ENCODE measurements around the gene ROPN1L.
"Not testable (repeated sequence)": the region's sequence is repeated elsewhere in the genome, so short reads cannot be mapped to it uniquely, and the experiment has no call there.

The ROPN1L gene

DNA sequence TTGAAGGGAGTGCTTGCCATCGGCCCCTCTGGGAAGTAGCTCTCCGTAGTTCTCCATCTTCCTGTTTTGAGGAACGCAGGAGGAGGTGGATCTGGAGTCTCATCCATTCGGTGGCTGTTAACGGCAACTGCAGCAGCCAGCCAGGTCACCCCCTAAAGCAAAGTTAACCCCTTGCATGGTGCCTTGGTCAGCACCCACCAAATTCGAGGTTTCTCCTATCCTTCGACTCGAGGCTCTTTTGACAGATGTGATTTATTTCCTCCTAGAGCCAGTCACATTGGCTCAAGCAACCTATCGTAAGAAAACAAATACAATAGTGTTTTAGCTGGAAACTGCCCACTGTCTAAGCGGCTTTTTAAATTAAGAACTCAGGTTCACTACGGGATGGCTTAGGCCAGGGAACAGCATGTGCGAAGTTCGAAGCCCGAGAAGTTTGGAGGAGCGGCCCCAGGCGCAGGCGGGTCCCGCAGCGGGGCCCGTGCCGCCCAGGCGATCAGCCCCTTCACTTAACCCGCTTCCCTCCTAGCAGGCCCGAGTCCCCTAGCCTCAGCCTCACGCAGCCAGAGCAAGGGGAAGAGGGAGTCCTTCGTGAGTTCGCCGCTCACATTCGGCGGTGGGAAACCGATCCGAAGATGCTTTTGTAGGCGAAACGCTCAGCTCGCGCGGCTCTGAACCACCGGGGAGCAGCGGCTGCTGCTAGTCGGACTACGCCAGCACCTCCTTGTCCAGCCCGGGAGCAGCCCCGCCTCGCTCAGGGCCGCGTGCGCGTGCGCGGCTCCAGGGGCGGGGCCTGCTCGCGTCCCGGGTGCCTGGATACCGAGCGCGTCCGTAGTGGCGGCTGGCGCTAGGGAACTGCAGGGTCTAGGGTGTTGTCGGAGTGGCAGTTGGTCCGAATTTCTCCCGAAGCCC, at the start of gene ROPN1L:
TSS of gene ROPN1L (plus strand) at position 797 of the 909 bp plus-strand sequence. CDS start 289 bp downstream, outside the sequence.
- peak; percentile 31 to 94 (median 82) for DNase-seq

- not testable (repeated sequence) for DNase-seq
Measured at GRCh38 chr5:10392567-10393328, 48.9 kb upstream of the ROPN1L start.

- DNase-seq = no peak
Measured at GRCh38 chr5:10393491-10393890, 48.2 kb upstream of the ROPN1L start.

DNA sequence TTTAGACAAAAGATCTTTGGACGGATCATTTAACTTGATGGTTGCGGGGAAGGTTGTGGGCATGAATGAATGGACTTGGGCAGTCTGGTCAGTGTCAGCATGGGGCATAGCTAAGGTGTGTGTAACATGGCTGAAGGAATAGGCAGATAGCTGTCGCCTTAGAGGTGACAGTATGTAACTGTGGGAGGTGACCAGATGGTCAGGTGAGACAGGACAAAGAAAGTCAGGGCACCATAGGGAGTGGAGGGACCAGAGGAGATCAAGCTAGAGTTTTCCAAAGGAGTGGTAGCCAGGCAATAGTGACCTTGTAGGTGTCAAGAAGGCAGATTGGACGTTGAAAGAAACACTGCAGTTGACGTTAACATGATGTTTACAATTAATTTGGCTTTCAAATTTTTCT, 45.1 kb upstream of the ROPN1L start:
- DNase-seq = no peak

DNA sequence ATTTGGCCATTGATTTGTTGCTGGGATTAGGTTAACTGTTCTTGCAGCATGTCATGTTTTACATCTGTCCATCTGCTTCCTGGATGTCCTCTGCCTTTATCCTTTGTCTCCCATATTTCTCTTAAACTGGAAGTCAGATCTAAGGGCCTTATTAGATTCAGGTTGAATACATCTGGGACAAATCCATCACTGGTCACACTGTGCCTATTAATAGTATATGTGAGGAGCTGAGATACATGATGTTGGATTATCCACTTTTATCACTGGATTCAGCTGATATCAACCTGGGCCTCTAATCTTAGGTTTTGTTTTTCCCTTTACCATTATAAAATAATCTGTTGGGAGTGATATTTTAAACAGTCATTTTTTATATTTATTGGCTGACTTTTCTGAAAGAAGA, 41.8 kb upstream of the ROPN1L start:
- DNase-seq = no peak

DNA sequence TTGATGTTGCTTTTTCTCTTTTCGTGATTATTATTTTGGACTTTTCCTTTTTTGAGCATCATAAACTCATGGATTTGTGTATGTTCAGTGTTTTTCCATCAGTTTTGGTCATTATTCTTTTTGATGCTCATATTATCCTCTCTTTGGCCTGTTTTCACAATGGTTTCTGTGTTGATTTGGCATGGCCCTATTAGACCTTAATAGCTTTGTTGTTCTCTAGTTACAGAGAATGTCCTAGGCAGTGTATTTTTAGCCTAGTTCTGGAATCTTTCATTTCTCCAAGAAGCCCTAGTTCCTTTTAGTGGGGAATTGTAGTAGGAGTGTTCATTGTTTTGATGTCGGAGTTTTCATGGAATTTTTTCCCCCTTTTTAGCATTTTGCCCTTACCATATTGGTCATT, 41.3 kb upstream of the ROPN1L start:
- DNase-seq = peak in 1 of 58 donors; percentile 19

DNA sequence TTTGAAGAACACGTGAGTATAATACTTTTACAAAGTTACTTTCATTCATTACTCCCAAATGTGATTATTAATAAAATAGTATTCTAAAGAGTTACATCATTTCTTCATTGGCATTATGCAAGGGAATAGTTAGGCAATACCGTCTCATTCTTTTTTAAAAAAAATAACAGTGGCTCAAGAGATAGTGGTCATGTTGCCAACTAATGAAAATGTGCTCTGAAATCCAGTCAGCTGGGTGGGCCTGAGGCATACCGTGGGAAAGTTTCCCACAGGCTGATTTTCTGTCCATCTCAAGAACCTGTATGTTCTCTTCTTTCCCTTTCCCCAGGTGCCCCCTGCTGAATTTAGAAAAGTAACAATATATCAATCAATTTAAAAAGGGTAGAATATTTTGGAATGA, 40.8 kb upstream of the ROPN1L start:
- DNase-seq = no peak

- no peak for DNase-seq
Measured at GRCh38 chr5:10401498-10401897, 40.2 kb upstream of the ROPN1L start.

GRCh38 chr5:10403829-10404228, 37.9 kb upstream of the ROPN1L start:
- DNase-seq = no peak

DNA sequence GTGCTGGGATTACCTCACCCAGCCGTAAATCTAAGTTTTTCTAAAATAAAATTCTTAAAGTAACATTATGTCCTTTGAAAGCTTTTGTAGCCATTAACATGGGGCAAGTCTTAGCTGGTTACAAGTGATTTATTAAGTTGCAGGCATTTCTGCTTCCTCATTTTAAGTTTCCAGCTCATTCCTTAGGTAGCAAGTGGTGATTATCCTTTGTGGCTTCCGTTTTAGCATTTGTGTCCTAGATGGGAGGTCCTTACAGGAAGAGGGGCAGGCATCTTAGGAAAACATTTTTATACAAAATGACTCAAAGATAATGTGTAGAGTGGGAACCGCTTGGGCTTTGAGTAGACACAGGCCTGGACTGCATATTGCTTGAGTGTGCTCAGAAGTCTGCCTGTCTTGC, 35.0 kb upstream of the ROPN1L start:
- DNase-seq = no peak

DNA sequence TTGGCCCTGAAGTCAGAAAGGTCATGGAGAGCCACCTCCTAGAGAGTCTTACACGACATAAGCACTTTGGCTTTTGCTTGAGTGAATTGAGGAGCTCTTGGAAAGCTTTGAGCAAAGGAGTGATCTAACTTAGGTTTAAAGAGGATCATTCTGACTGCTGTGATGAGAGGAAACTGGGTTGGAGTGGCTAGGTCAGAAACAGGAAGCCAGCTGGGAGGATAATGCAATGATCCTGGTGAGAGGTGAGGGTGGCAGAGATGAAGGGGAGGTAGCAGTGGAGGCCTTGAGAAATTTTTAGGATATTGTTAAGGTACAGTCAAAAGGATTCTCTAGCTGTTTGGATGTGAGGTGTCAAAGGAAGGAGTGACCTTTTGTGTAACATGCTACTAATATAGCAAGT, 32.2 kb upstream of the ROPN1L start:
- no peak for DNase-seq

GRCh38 chr5:10410662-10411061, 31.0 kb upstream of the ROPN1L start:
- DNase-seq = no peak

DNA sequence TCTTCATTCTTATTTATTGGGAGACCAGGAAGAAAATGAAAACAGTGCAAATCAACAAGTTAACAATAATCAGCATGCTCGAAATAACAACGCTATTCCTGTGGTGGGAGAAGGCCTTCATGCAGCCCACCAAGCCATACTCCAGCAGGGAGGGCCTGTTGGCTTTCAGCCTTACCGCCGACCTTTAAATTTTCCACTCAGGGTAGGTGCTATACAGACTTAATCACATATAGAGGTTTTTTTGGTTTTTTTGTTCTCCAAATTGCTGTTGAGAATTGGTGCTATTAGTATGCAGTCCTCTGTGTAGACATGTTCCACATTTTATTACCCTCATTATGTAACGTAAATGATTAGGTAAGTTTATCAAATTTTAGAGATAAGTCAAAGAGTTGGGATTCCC, 30.3 kb upstream of the ROPN1L start:
- DNase-seq = no peak

- DNase-seq = no peak
Measured at GRCh38 chr5:10416868-10417267, 24.8 kb upstream of the ROPN1L start.

DNA sequence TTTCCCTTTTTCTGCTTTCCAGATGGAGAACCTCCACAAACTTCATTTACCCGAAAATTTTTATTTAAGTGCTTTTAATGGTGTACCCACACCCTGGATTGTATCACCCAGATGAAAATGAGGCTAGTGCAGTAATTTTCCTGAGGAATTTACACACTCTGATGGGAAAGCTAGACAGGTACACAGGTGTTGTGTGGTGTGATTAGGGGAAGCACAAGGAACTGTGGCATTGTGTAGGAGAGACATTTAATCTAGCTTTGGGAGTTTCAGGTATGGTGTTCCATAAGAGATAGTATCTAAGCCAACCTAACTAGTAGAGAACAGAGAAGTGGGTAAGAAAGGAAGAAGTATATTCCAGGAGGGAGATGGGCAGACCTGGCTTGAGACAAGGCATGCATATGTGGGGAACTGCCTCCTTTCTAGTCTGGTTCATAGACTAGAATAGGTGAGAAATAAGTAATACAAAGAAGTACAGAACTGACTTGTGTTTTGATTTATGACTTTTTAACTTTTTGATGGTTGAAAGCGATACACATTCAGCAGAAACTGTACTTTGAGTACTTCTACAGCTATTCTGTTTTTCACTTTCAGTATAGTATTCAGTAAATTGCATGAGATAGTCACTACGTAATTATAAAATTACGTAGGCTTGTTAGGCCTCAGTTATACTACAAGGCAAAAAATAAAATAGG, 22.9 kb upstream of the ROPN1L start:
- no peak for DNase-seq

DNA sequence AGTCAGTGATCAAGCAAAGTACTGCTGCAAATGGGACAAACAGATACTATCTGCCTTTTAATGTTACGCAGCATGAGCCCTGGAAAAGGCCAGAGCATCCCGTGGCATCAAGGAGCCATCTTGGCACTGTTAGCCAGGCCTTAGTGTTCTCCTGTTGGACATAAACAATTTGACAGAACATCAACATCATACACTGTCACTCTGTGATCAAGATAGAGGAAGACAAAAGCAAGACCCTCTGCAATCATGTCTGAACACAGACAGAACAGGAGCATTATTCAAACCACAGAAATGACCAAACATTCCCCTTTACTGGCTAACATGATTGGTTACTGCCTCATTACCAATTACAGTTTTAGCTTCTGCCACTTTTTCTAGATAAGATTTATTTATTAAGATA, 21.2 kb upstream of the ROPN1L start:
- no peak for DNase-seq

GRCh38 chr5:10420932-10421331, 20.7 kb upstream of the ROPN1L start:
- DNase-seq = no peak

DNA sequence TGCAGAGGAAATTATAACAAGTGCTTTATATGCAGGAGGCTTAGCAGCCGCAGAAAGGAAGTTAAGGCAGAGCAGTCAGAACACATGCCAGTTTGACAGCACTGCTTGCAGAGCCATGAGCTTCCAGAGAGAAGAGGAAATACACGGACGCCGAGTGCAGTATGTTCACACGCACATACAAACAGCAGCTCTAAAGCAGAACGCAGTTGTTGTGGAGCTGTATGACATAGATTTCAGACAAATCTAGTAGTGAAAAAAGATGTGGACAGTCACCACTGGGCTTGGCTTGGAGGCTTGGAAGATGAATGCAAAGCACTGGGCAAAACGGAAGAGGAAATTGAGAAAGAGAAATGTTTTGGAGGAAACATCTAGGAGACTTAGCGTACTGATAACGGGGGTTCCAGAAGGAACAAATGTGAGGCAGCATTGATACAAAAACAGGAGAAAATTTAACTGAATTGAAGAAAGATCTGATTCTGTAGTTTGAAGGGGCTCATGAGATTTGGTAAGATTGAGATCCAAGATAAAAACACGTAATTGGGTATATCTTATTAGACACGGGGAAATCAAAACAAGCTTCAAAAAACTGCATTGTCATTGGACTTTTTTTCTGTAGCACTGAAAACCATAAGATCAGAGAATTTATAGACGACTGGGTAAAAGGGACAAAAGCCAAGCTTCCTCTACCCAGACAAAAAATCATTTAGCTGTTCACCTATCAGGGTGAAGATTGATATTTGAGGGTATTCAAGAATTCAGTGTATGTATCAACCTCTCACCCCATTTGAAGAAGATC, 19.6 kb upstream of the ROPN1L start:
- peak in 18 of 58 donors; percentile 4 to 44 (median 22) for DNase-seq

DNA sequence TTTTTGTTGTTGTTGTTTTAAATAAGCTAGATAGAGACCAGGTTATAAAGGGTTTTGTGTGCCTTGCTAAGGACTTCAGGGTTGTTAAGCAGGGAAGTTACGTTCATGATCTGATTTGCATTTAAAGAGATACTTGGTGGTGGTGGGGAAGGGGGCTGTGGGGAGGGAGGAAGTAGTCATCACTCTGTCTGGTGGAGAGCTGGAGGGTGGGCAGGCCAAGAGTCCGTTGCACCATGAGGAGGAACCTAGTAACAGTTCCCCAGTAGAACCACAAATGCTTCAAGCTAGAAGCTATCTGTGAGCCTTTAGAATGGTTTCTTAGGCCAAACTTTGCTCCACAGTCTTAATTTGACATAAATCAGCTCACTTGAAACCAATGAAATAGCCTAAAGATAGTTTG, 18.7 kb upstream of the ROPN1L start:
- no peak for DNase-seq

- DNase-seq = peak in 24 of 58 donors; percentile 8 to 71 (median 34)
Measured at GRCh38 chr5:10424124-10424731, 17.5 kb upstream of the ROPN1L start.

- no peak for DNase-seq
Measured at GRCh38 chr5:10427201-10427600, 14.5 kb upstream of the ROPN1L start.
